GM12878 (cell line): ENCODE results near the gene ZNF397.

ENCODE experiments used
- CHD2 ChIP-seq: IDR thresholded peaks from 2 replicates; pipeline ENCODE4 v1.6.1; 2011; ENCODE audit warnings: low read depth, low read length, improper control_type of control experiment, borderline replicate concordance
- CTCF ChIP-seq, 3 experiments: IDR thresholded peaks in 2 of 3; conservative IDR thresholded peaks in 1 of 3; 2 replicates each; pipeline ENCODE4 v1.5.1; 2011; ENCODE audit warnings: low read depth in 3 of 3, low read length in 3 of 3, mild to moderate bottlenecking in 3 of 3, control low read depth in 2 of 3, moderate library complexity in 2 of 3, inconsistent platforms in 1 of 3, mixed read lengths in 1 of 3; ENCODE audit not compliant: control insufficient read depth in 2 of 3, insufficient read depth in 1 of 3; ENCODE audit errors: extremely low read depth in 1 of 3
- EED ChIP-seq: sonication (generic); IDR thresholded peaks from 2 replicates; pipeline ENCODE4 v1.6.1; 2016; ENCODE audit warnings: antibody characterized with exemption, low read depth
- ELK1 ChIP-seq: IDR thresholded peaks from 2 replicates; pipeline ENCODE4 v1.6.1; 2012; ENCODE audit warnings: low read depth, low read length, improper control_type of control experiment
- EP300 ChIP-seq, 2 experiments: fragments of 150-350 bp in 1 of 2; IDR thresholded peaks; 2 replicates each; pipeline ENCODE4 v1.6.1; 2011 to 2012; ENCODE audit warnings: low read depth in 2 of 2, low read length in 2 of 2, borderline replicate concordance in 1 of 2, improper control_type of control experiment in 1 of 2, inconsistent platforms in 1 of 2; ENCODE audit not compliant: control insufficient read depth in 1 of 2
- MXI1 ChIP-seq: fragments of 150-350 bp; IDR thresholded peaks from 2 replicates; pipeline ENCODE4 v1.6.1; 2011; ENCODE audit warnings: low read depth, mild to moderate bottlenecking, inconsistent platforms, low read length, improper control_type of control experiment
- MYC ChIP-seq: IDR thresholded peaks from 2 replicates; pipeline ENCODE4 v1.6.1; 2011; ENCODE audit warnings: mild to moderate bottlenecking, low read length, moderate library complexity, inconsistent platforms; ENCODE audit not compliant: insufficient read depth, insufficient replicate concordance, insufficient read length, severe bottlenecking
- POLR2A ChIP-seq: IDR thresholded peaks from 2 replicates; pipeline ENCODE4 v1.6.1; 2011; ENCODE audit warnings: low read depth, mild to moderate bottlenecking, low read length
- POLR2AphosphoS5 ChIP-seq: IDR thresholded peaks from 2 replicates; pipeline ENCODE4 v1.6.1; 2011; ENCODE audit warnings: mild to moderate bottlenecking, low read length, inconsistent platforms
- RAD21 ChIP-seq: IDR thresholded peaks from 2 replicates; pipeline ENCODE4 v1.6.1; 2011; ENCODE audit warnings: mild to moderate bottlenecking, low read depth, low read length, moderate library complexity; ENCODE audit not compliant: insufficient read depth
- REST ChIP-seq: IDR thresholded peaks from 2 replicates; pipeline ENCODE4 v1.6.1; 2012; ENCODE audit warnings: mild to moderate bottlenecking, low read depth, low read length
- RFX5 ChIP-seq: IDR thresholded peaks from 2 replicates; pipeline ENCODE4 v1.6.1; 2011; ENCODE audit warnings: low read depth, low read length, improper control_type of control experiment

- TF ChIP-seq RAD21 (no peak), CHD2 (no peak), POLR2A (no peak), RFX5 (no peak), CTCF (IDR thresholded peaks at IDR 0.05 in 2 of 3, conservative IDR thresholded peaks at IDR 0.05 in 1 of 3; ENCODE audit: control insufficient read depth in 2 of 3, extremely low read depth in 1 of 3, insufficient read depth in 1 of 3, low read depth in 3 of 3, low read length in 3 of 3) (no peak), EED (no peak), POLR2AphosphoS5 (no peak), EP300 (IDR thresholded peaks at IDR 0.05; ENCODE audit: borderline replicate concordance in 1 of 2, control insufficient read depth in 1 of 2, low read depth in 2 of 2, low read length in 2 of 2) (no peak), MYC (no peak), MXI1 (no peak), REST (no peak), ELK1 (no peak)
Measured at GRCh38 chr18:35253655-35254287, 12.9 kb downstream of the ZNF397 start.
